Activated B cell treated with CpG ODN at 0.5 μM for 24 hours (primary cell): ENCODE measurements around the gene PRTFDC1. TPM values are rescaled to one million over a fixed set of nuclear protein-coding genes. Genes with fewer than 3 reads are reported as not detected.

Experiments used
- ATAC-seq: fragments of 200-7000 bp; cut with Tn5 transposase; one replicate; pipeline ENCODE4 v1.10.0; 2021; ENCODE audit warnings: low read depth, mild to moderate bottlenecking, moderate library complexity
- CTCF ChIA-PET: fragments of 350-600 bp; sonication (Branson Sonifier 250); formaldehyde crosslinking; loops from one replicate; lab custom pipeline; 2021; ENCODE audit warnings: antibody characterized with exemption; lab: Charles Lee
- POLR2A ChIA-PET: fragments of 350-600 bp; sonication (Branson Sonifier 250); formaldehyde crosslinking; loops from one replicate; lab custom pipeline; 2021; ENCODE audit warnings: antibody characterized with exemption; lab: Charles Lee
- DNase-seq: peaks from one replicate; pipeline ENCODE4 v3.0.0; 2022
- H3K27ac Mint-ChIP-seq: one replicate; pipeline ENCODE4 v1.8.0; 2020; ENCODE audit warnings: mixed read lengths
- H3K27me3 Mint-ChIP-seq: one replicate; pipeline ENCODE4 v1.8.0; 2021; ENCODE audit warnings: mixed read lengths
- H3K36me3 Mint-ChIP-seq: one replicate; pipeline ENCODE4 v1.8.0; 2021; ENCODE audit warnings: low read depth, mixed read lengths
- H3K4me1 Mint-ChIP-seq: one replicate; pipeline ENCODE4 v1.8.0; 2021; ENCODE audit warnings: mixed read lengths
- H3K4me3 Mint-ChIP-seq: one replicate; pipeline ENCODE4 v1.8.0; 2020; ENCODE audit warnings: mild to moderate bottlenecking, mixed read lengths
- H3K9me3 Mint-ChIP-seq: one replicate; pipeline ENCODE4 v1.8.0; 2020; ENCODE audit warnings: mixed read lengths
- CTCF ChIP-seq: fragments of 200-600 bp; IDR thresholded peaks from one replicate; pipeline ENCODE4 v1.8.0; 2022; ENCODE audit warnings: antibody characterized with exemption, mild to moderate bottlenecking
- intact Hi-C: fragments of 100-400 bp; cut with micrococcal nuclease; formaldehyde crosslinking; loops from one replicate; pipeline ENCODE4 v1.15.1; 2024
- total RNA-seq: library from RNA; stranded (reverse); gene quantifications from 2 replicates; pipeline ENCODE4 v1.2.3, GENCODE V29; 2022

PRTFDC1 gene
- total RNA-seq, 1 donor from 2014 or later = not detected

DNA sequence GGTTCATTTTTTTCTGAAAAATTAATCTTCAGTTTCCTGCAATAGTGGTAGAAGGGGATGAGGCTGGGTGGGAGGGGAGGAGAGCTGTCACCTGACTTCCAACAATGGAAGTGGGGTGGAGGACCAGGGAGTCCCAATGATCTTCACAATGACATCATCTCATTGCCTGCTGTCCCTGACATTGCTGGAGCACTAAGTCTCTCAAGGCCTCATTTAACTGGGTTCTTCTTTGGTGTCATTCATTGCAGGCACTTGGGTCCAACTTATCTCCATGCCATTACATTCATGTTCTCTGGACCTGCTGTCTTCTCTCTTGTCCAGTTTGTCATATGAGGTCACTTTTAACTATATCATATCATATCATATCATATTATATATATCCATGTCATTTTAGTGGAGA lies 34.4 kb downstream of the PRTFDC1 start:
- Mint-ChIP-seq H3K27ac (no peak overlapping the region), H3K27me3 (no peaks in the 10 kb centered on the region), H3K9me3 (peaks cover 2% of the 10 kb centered on the region), H3K36me3 (no peaks in the 10 kb centered on the region), H3K4me3 (no peak overlapping the region), H3K4me1 (no peaks in the 10 kb centered on the region)
- no peak for DNase-seq
- ChIA-PET POLR2A (no interaction called here), CTCF (no interaction called here)
- TF ChIP-seq CTCF = no peak
- intact Hi-C loops = loop anchor here (5.0 kb wide), 1 partner anchor 34 kb away; the partner anchor contains the start of gene PRTFDC1
- no peak for ATAC-seq

GRCh38 chr10:24917493-24917892 lies 34.9 kb downstream of the PRTFDC1 start:
- intact Hi-C loops = loop anchor here (5.0 kb wide), 1 partner anchor 35 kb away; the partner anchor contains the start of gene PRTFDC1
- ChIA-PET POLR2A (no interaction called here), CTCF (no interaction called here)
- Mint-ChIP-seq H3K36me3 (no peaks in the 10 kb centered on the region), H3K9me3 (peaks cover 2% of the 10 kb centered on the region), H3K27ac (no peak overlapping the region), H3K27me3 (no peaks in the 10 kb centered on the region), H3K4me3 (no peak overlapping the region), H3K4me1 (peaks cover 4% of the 10 kb centered on the region)
- no peak for TF ChIP-seq CTCF
- DNase-seq = no peak
- no peak for ATAC-seq

GRCh38 chr10:24916365-24916764 lies 36.0 kb downstream of the PRTFDC1 start:
- POLR2A ChIA-PET = no interaction called here

GRCh38 chr10:24915304-24915703 lies 37.1 kb downstream of the PRTFDC1 start:
- Mint-ChIP-seq H3K27me3 (no peaks in the 10 kb centered on the region), H3K4me3 (no peak overlapping the region), H3K27ac (no peak overlapping the region), H3K36me3 (no peaks in the 10 kb centered on the region), H3K9me3 (peaks cover 2% of the 10 kb centered on the region), H3K4me1 (peaks cover 21% of the 10 kb centered on the region)
- no peak for DNase-seq
- CTCF ChIA-PET = no interaction called here
- ATAC-seq = no peak
- no peak for TF ChIP-seq CTCF
- POLR2A ChIA-PET = no interaction called here
- intact Hi-C loops = loop anchor here (5.0 kb wide), 1 partner anchor 37 kb away; the partner anchor contains the start of gene PRTFDC1

More at GRCh38 chr10:24916365-24916764, 36.0 kb downstream of the PRTFDC1 start:
- no peak for DNase-seq
- peaks cover 13% of the 10 kb centered on the region for H3K4me1 Mint-ChIP-seq
- TF ChIP-seq CTCF = no peak
- no peaks in the 10 kb centered on the region for H3K36me3 Mint-ChIP-seq
- no peak for ATAC-seq
- H3K9me3 Mint-ChIP-seq = peaks cover 2% of the 10 kb centered on the region
- intact Hi-C loops = loop anchor here (5.0 kb wide), 1 partner anchor 36 kb away; the partner anchor contains the start of gene PRTFDC1
- CTCF ChIA-PET = no interaction called here
- no peak overlapping the region for H3K4me3 Mint-ChIP-seq
- H3K27ac Mint-ChIP-seq = no peak overlapping the region
- H3K27me3 Mint-ChIP-seq = no peaks in the 10 kb centered on the region

DNA sequence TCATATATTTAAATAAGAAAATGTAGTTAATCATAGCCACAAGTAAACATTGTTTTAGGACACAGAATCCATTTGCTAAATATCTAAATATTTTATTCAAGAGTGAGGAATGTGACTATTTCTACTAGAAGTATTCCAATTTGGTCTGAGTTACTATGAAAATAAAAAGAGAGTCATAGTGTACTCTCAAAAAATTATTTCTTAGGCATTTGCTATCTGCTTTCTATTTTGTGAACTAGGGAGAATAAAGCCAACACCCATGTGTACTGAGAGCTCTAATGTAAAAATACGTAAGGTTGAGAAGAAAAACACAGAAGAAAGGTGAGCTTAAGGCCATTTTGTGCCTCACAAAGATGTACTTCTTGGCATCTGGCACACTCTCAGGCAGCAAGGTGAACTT lies 38.3 kb downstream of the PRTFDC1 start:
- ChIA-PET CTCF (no interaction called here), POLR2A (no interaction called here)
- no peaks in the 10 kb centered on the region for H3K27me3 Mint-ChIP-seq
- H3K4me3 Mint-ChIP-seq = no peak overlapping the region
- H3K4me1 Mint-ChIP-seq = peaks cover 21% of the 10 kb centered on the region
- H3K27ac Mint-ChIP-seq = no peak overlapping the region
- ATAC-seq (no peak), DNase-seq (no peak)
- no peak for TF ChIP-seq CTCF
- no peaks in the 10 kb centered on the region for H3K9me3 Mint-ChIP-seq
- no peaks in the 10 kb centered on the region for H3K36me3 Mint-ChIP-seq
- intact Hi-C loops = no loop called here
